Uterus (tissue), 4 donors: ENCODE results near the gene OGG1. TPM values are rescaled to one million over a fixed set of nuclear protein-coding genes. Genes with fewer than 3 reads are reported as not detected.
A peak's percentile ranks its signal among the peaks of the same experiment; 100 is the strongest.
"Not testable (repeated sequence)": the region's sequence is repeated elsewhere in the genome, so short reads cannot be mapped to it uniquely, and the experiment has no call there.

Experiments
- DNase-seq, 2 donors: peaks; one replicate each; pipeline ENCODE4 v3.0.0-alpha.2; 2019 to 2020
- H3K27ac ChIP-seq, 2 donors: fragments of 200-600 bp; sonication (generic); 1 replicate in 1 of 2; 2 replicates in 1 of 2; pipeline ENCODE4 v1.5.1; 2016 to 2018
- H3K27me3 ChIP-seq, 2 donors: fragments of 200-600 bp; sonication (generic); one replicate each; pipeline ENCODE4 v1.5.1; 2018 to 2019; ENCODE audit warnings: control low read depth in 1 of 2
- H3K36me3 ChIP-seq, 2 donors: fragments of 200-600 bp; sonication (generic); one replicate each; pipeline ENCODE4 v1.5.1; 2019; ENCODE audit warnings: control low read depth in 1 of 2
- H3K4me1 ChIP-seq, 2 donors: fragments of 200-600 bp; sonication (generic); one replicate each; pipeline ENCODE4 v1.5.1; 2018 to 2019; ENCODE audit warnings: control low read depth in 1 of 2
- H3K4me3 ChIP-seq, 2 donors: fragments of 200-600 bp; sonication (generic); 1 replicate in 1 of 2; 2 replicates in 1 of 2; pipeline ENCODE4 v1.5.1; 2018 to 2019; ENCODE audit warnings: mild to moderate bottlenecking in 1 of 2
- H3K9me3 ChIP-seq, 2 donors: fragments of 200-600 bp; sonication (generic); one replicate each; pipeline ENCODE4 v1.5.1; 2019; ENCODE audit warnings: control low read depth in 1 of 2
- CTCF ChIP-seq, 4 experiments: fragments of 200-600 bp in 2 of 4; fragments of 450-650 bp in 2 of 4; sonication (generic) in 2 of 4; IDR thresholded peaks; one replicate each; pipeline ENCODE4 v1.5.1; 2016 to 2019; ENCODE audit warnings: antibody characterized with exemption in 4 of 4, mild to moderate bottlenecking in 2 of 4, moderate library complexity in 1 of 4
- POLR2A ChIP-seq, 2 donors: fragments of 450-650 bp; IDR thresholded peaks; one replicate each; pipeline ENCODE4 v1.6.1; 2016; ENCODE audit warnings: antibody characterized with exemption in 2 of 2, mild to moderate bottlenecking in 1 of 2, moderate library complexity in 1 of 2
- intact Hi-C: fragments of 100-400 bp; cut with DNase I; formaldehyde crosslinking; loops from one replicate; pipeline ENCODE4 v1.15.1; 2023; ENCODE audit warnings: low total_unique reads
- total RNA-seq, 4 donors: library from RNA; depleted of rRNA in 3 of 4; stranded (reverse); fragments of >200 nt in 3 of 4; gene quantifications; one replicate each; pipeline versions ENCODE4 v1.1.0 to v1.2.4, GENCODE V29; 2014 to 2023
- donor health status: DM: yes; HTN: yes; CAD: no.

OGG1 gene
- total RNA-seq, 4 donors from 2014 or later: 29.8 to 60.7 (median 44.2) TPM

GRCh38 chr3:9768141-9768775, 18.5 kb downstream of the OGG1 start:
- Histone ChIP-seq H3K9me3 (no peaks in the 10 kb centered on the region), H3K27ac (peak overlapping the region; percentile 95 to 98), H3K27me3 (no peaks in the 10 kb centered on the region), H3K36me3 (no peaks in the 10 kb centered on the region), H3K4me3 (no peak overlapping the region), H3K4me1 (peaks cover 0 to 9% of the 10 kb centered on the region in 2 donors)
- intact Hi-C loops: no loop called here
- DNase-seq: no peak
- TF ChIP-seq POLR2A (IDR thresholded peaks at IDR 0.05) (no peak), CTCF (IDR thresholded peaks at IDR 0.05) (no peak)

DNA sequence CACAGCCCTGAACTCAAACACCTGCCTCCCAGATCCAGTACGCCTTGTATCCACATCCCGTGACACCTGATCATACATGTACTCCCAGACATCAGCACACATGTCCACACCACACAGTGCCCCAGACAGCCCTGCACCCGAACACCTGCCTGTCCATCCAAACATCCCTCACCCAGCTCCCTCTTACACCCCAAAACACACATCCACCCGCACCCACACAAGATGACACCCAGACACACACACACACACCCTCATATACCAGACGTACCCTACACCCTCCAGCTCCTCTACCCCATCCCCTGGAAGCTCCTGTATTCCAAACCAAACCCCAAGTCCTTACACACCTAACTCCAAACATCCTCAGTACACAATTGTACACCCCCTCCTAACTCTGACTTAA, 19.3 kb downstream of the OGG1 start:
- H3K36me3 ChIP-seq: no peaks in the 10 kb centered on the region
- intact Hi-C loops: no loop called here
- TF ChIP-seq CTCF (IDR thresholded peaks at IDR 0.05) (no peak), POLR2A (IDR thresholded peaks at IDR 0.05) (no peak)
- peaks cover 0 to 9% of the 10 kb centered on the region in 2 donors for H3K4me1 ChIP-seq
- DNase-seq: no peak
- H3K27me3 ChIP-seq: no peaks in the 10 kb centered on the region
- peak overlapping the region; percentile 62 to 84 for H3K4me3 ChIP-seq
- H3K27ac ChIP-seq: peak overlapping the region; percentile 95 to 98
- H3K9me3 ChIP-seq: no peaks in the 10 kb centered on the region

DNA sequence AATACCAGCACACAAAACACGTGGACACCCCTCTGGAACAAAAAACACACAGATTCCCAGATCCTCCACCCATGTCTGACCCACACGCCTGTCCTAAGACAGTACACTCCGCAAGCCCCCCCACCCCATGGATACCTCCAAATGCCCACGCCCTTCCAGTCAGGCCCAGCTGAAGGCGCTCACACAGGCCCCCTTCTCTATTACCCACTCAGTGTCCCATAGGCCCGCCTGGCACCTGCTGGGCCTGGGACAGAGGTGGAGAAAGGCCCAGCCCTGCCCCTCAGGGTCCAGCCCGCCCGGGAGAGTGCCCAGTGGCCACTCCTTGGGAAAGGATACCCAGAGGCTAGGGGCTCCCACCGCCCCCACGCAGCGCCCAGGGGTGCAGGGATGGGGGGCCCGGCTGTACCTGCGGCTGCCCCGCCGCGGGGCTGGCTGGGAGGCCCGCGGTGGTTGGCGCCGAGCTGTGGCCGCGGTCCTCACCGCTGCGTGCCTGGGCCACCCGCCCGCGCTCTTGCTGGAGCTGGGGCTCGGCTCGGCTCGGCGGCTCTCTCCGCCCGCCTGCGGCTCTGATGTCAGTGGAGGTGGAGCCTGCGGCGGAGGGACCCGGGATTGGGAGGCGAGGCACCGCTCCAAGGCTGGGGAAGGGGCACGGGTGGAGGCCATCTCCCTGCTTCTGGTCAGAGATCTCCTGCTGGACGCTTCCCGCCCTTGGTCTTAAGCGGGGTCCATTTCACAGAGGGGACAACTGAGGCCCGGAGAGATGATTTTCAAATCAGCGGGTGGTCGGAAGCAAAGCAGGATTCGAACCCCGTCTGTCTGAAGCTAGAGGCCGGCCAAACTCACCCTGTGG, 19.9 kb downstream of the OGG1 start, which contains the start of gene CAMK1:
Gene CAMK1, minus strand, starts transcription at position 522 of the 850 bp plus-strand sequence. CDS start 2,198 bp downstream, outside the sequence.
- Histone ChIP-seq H3K9me3 (no peaks in the 10 kb centered on the region), H3K36me3 (no peaks in the 10 kb centered on the region), H3K27ac (peak within 1 kb of the TSS; percentile 95 to 98), H3K4me3 (peak within 1 kb of the TSS; percentile 62 to 84), H3K4me1 (peaks cover 0 to 9% of the 10 kb centered on the region in 2 donors), H3K27me3 (no peaks in the 10 kb centered on the region)
- intact Hi-C loops: no loop called here
- DNase-seq: peak; percentile 85 to 88
- peak; percentile 80 to 91 for TF ChIP-seq POLR2A (IDR thresholded peaks at IDR 0.05)
- TF ChIP-seq CTCF (IDR thresholded peaks at IDR 0.05): no peak

- intact Hi-C loops: no loop called here
- H3K27ac ChIP-seq: peak overlapping the region; percentile 95 to 98
- no peaks in the 10 kb centered on the region for H3K27me3 ChIP-seq
- DNase-seq: peak; percentile 96 to 97
- TF ChIP-seq POLR2A (IDR thresholded peaks at IDR 0.05) (no peak), CTCF (IDR thresholded peaks at IDR 0.05) (no peak)
- H3K4me3 ChIP-seq: peak overlapping the region; percentile 62 to 84
- no peaks in the 10 kb centered on the region for H3K9me3 ChIP-seq
- peaks cover 0 to 9% of the 10 kb centered on the region in 2 donors for H3K4me1 ChIP-seq
- no peaks in the 10 kb centered on the region for H3K36me3 ChIP-seq
Measured at GRCh38 chr3:9770276-9770812, 20.6 kb downstream of the OGG1 start.

- intact Hi-C loops, H3K9me3 ChIP-seq, DNase-seq, H3K4me3 ChIP-seq, H3K36me3 ChIP-seq, H3K27me3 ChIP-seq, H3K4me1 ChIP-seq: not testable (repeated sequence)
- H3K27ac ChIP-seq: peak overlapping the region; percentile 95 to 98
Measured at GRCh38 chr3:9771007-9771406, 21.3 kb downstream of the OGG1 start.
